ENCODE results near the gene DAB2IP.

The DAB2IP gene

DNA sequence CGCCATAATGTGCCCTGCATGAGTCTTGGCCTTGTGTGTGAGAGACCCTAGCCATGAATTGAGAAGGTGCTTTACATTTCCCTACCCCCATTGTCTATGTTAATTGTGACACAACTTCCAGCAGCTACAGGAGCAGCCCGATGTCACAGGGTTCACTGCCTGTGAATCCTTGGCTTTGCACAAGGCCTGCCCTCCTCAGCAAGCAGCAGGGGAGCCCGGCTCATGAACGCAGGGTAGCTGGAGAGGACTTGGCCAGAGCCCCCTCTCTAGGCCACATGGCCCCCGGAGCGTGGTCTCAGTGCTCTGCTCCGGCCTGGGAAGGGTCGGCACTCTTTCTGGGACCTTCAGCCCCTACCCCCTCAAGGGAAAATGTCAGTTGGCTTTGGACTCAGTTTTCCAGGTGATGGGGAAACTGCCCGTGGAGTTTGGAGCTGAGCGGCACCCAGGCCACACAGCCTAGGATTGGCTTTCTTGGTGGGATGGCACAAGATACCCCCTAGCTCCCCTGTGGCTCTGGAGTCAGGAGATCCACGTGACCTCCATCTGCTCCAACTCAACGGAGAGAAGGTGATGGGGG lies 160.8 kb downstream of the DAB2IP start:
- no peaks in the 10 kb centered on the region for H3K9me3 ChIP-seq (ENCODE audit: insufficient read depth, low read length)
- TF ChIP-seq CTCF (IDR thresholded peaks at IDR 0.05; ENCODE audit: low read depth, low read length) (no peak), EZH2phosphoT487 (IDR thresholded peaks at IDR 0.05; ENCODE audit: low read depth) (no peak)
- no peaks in the 10 kb centered on the region for H3K79me2 ChIP-seq (ENCODE audit: low read length)
- no peak overlapping the region for H3K27ac ChIP-seq (ENCODE audit: low read length)
- H3K27me3 ChIP-seq (ENCODE audit: low read depth, low read length), result no peaks in the 10 kb centered on the region
- no peak overlapping the region for H2AFZ ChIP-seq (ENCODE audit: low read depth, low read length)
- no peak overlapping the region for H3K4me3 ChIP-seq (ENCODE audit: low read length)
- H3K4me1 ChIP-seq (ENCODE audit: low read length), result 0 out of 2 replicates have a peak, but pooled peaks cover 7% of the 10 kb centered on the region
- H3K36me3 ChIP-seq (replicated peaks; ENCODE audit: low read depth, low read length), result no peaks in the 10 kb centered on the region
- no peak overlapping the region for H3K4me2 ChIP-seq (ENCODE audit: low read length)
- H3K9ac ChIP-seq (ENCODE audit: low read length), result no peak overlapping the region
- no peaks in the 10 kb centered on the region for H4K20me1 ChIP-seq (ENCODE audit: insufficient read depth, low read length)

DNA sequence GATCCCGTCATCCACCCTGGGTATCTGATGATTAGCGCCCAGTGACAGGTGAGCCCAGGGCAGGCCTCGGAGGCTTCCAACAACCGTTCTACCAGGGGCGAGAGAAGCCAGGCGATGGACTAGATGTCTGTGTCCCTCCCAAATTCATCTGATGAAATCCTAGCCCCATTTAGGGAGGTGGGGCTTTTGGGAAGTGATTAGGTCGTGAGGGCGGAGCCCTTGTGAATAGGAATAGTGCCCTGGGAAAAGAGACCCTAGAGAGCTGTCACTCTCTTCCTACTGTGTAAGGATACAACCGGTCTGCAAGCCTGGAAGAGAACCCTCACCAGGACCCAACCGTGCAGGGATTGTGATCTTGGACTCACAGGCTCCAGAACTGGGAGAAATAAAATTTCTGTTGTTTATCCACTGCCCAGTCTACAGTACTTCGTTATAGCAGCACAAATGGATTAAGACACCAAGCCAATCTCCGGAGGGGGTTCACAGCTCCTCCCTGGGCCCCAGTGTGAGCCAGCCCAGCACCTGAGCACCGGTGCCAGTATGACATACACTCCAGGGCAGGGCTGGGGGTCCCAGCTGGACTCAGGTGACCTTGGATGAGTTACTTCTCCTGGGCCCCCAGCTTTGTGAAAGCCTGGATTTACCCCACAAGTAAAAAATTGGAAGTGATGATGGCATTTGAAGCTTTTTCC lies 162.2 kb downstream of the DAB2IP start:
- Histone ChIP-seq H3K9me3 (ENCODE audit: insufficient read depth, low read length) (no peaks in the 10 kb centered on the region), H3K79me2 (ENCODE audit: low read length) (no peaks in the 10 kb centered on the region), H3K4me1 (ENCODE audit: low read length) (0 out of 2 replicates have a peak, but pooled peaks cover 7% of the 10 kb centered on the region), H3K36me3 (replicated peaks; ENCODE audit: low read depth, low read length) (no peaks in the 10 kb centered on the region), H3K9ac (ENCODE audit: low read length) (no peak overlapping the region), H2AFZ (ENCODE audit: low read depth, low read length) (no peak overlapping the region), H3K27ac (ENCODE audit: low read length) (no peak overlapping the region), H4K20me1 (ENCODE audit: insufficient read depth, low read length) (no peaks in the 10 kb centered on the region), H3K4me3 (ENCODE audit: low read length) (no peak overlapping the region), H3K27me3 (ENCODE audit: low read depth, low read length) (no peaks in the 10 kb centered on the region), H3K4me2 (ENCODE audit: low read length) (no peak overlapping the region)
- TF ChIP-seq CTCF (IDR thresholded peaks at IDR 0.05; ENCODE audit: low read depth, low read length) (no peak), EZH2phosphoT487 (IDR thresholded peaks at IDR 0.05; ENCODE audit: low read depth) (no peak)

- Histone ChIP-seq H3K4me2 (ENCODE audit: low read length) (no peak overlapping the region), H3K27ac (ENCODE audit: low read length) (no peak overlapping the region), H3K36me3 (replicated peaks; ENCODE audit: low read depth, low read length) (no peaks in the 10 kb centered on the region), H4K20me1 (ENCODE audit: insufficient read depth, low read length) (no peaks in the 10 kb centered on the region), H3K4me1 (ENCODE audit: low read length) (0 out of 2 replicates have a peak, but pooled peaks cover 7% of the 10 kb centered on the region), H2AFZ (ENCODE audit: low read depth, low read length) (no peak overlapping the region), H3K27me3 (ENCODE audit: low read depth, low read length) (no peaks in the 10 kb centered on the region), H3K9ac (ENCODE audit: low read length) (no peak overlapping the region), H3K4me3 (ENCODE audit: low read length) (no peak overlapping the region), H3K79me2 (ENCODE audit: low read length) (no peaks in the 10 kb centered on the region), H3K9me3 (ENCODE audit: insufficient read depth, low read length) (no peaks in the 10 kb centered on the region)
- no peak for TF ChIP-seq CTCF (IDR thresholded peaks at IDR 0.05; ENCODE audit: low read depth, low read length)
- TF ChIP-seq EZH2phosphoT487 (IDR thresholded peaks at IDR 0.05; ENCODE audit: low read depth), result no peak
Observed at GRCh38 chr9:121814594-121814993, 163.2 kb downstream of the DAB2IP start.

DNA sequence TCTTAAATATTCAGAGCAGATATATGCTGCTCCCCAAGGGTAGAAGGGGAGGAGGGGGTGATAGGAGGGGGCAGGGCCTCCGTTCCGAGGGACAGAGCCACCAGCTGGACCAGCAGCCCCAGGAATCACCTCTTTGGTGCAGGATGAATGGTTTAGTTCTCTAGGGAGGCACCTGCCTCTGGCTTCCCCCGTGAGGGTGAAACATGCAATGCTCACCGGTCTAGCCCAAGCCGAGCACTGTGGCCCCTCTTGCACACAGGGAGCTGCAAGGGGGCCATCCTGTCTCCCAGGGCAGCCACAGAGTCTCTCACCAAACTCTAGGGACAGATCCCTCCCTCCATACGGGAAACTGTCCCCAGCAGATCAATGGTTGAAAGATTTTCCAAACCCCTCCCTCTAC lies 163.7 kb downstream of the DAB2IP start:
- H3K9ac ChIP-seq (ENCODE audit: low read length), result no peak overlapping the region
- no peak overlapping the region for H2AFZ ChIP-seq (ENCODE audit: low read depth, low read length)
- no peaks in the 10 kb centered on the region for H3K79me2 ChIP-seq (ENCODE audit: low read length)
- no peak overlapping the region for H3K4me2 ChIP-seq (ENCODE audit: low read length)
- no peak for TF ChIP-seq CTCF (IDR thresholded peaks at IDR 0.05; ENCODE audit: low read depth, low read length)
- TF ChIP-seq EZH2phosphoT487 (IDR thresholded peaks at IDR 0.05; ENCODE audit: low read depth), result no peak
- no peaks in the 10 kb centered on the region for H3K9me3 ChIP-seq (ENCODE audit: insufficient read depth, low read length)
- H4K20me1 ChIP-seq (ENCODE audit: insufficient read depth, low read length), result no peaks in the 10 kb centered on the region
- H3K36me3 ChIP-seq (replicated peaks; ENCODE audit: low read depth, low read length), result no peaks in the 10 kb centered on the region
- no peak overlapping the region for H3K27ac ChIP-seq (ENCODE audit: low read length)
- no peaks in the 10 kb centered on the region for H3K27me3 ChIP-seq (ENCODE audit: low read depth, low read length)
- 0 out of 2 replicates have a peak, but pooled peaks cover 7% of the 10 kb centered on the region for H3K4me1 ChIP-seq (ENCODE audit: low read length)
- no peak overlapping the region for H3K4me3 ChIP-seq (ENCODE audit: low read length)

All from OCI-LY3 (cell line).